ENCODE data around the gene ZNG1A. TPM values are rescaled to one million over a fixed set of nuclear protein-coding genes. Genes with fewer than 3 reads are reported as not detected.
"Not testable (repeated sequence)": the region's sequence is repeated elsewhere in the genome, so short reads cannot be mapped to it uniquely, and the experiment has no call there.

Gene ZNG1A
- total RNA-seq, 3 donors from 2014 or later, result 32.3 to 70.1 (median 36.4) TPM

GRCh38 chr9:214648-215493, 36.0 kb upstream of the ZNG1A start, which contains the start of gene DOCK8:
Gene DOCK8, plus strand, starts transcription at chr9:214865. Its CDS starts 112 bp downstream, at chr9:214977.
- H3K4me1 ChIP-seq, result peaks cover 0 to 3% of the 10 kb centered on the region in 2 donors
- peak; percentile 52 to 70 for DNase-seq (ENCODE audit: low spot score in 2 of 2)
- H3K9me3 ChIP-seq, result no peaks in the 10 kb centered on the region
- peak within 1 kb of the TSS; percentile 55 to 81 (median 79) for H3K4me3 ChIP-seq
- H3K27me3 ChIP-seq, result no peaks in the 10 kb centered on the region
- H3K36me3 ChIP-seq, result no peaks in the 10 kb centered on the region
- peak within 1 kb of the TSS; percentile 86 to 93 for H3K27ac ChIP-seq
- TF ChIP-seq POLR2AphosphoS5 (IDR thresholded peaks at IDR 0.05), result peak in 2 of 3 donors; percentile 13 to 66
- TF ChIP-seq POLR2A (IDR thresholded peaks at IDR 0.05), result no peak
- TF ChIP-seq CTCF (IDR thresholded peaks at IDR 0.05), result peak in 1 of 3 donors; percentile 45
- intact Hi-C loops (cut with DNase I; ENCODE audit: low total_unique reads), result no loop called here

GRCh38 chr9:214351-214647, 35.4 kb upstream of the ZNG1A start:
- no peaks in the 10 kb centered on the region for H3K9me3 ChIP-seq
- intact Hi-C loops (cut with DNase I; ENCODE audit: low total_unique reads), result no loop called here
- peak overlapping the region; percentile 86 to 93 for H3K27ac ChIP-seq
- H3K36me3 ChIP-seq, result no peaks in the 10 kb centered on the region
- no peak for DNase-seq (ENCODE audit: low spot score in 2 of 2)
- no peak for TF ChIP-seq POLR2A (IDR thresholded peaks at IDR 0.05)
- no peak for TF ChIP-seq CTCF (IDR thresholded peaks at IDR 0.05)
- no peak for TF ChIP-seq POLR2AphosphoS5 (IDR thresholded peaks at IDR 0.05)
- peak overlapping the region; percentile 55 to 81 (median 79) for H3K4me3 ChIP-seq
- peaks cover 0 to 3% of the 10 kb centered on the region in 2 donors for H3K4me1 ChIP-seq
- H3K27me3 ChIP-seq, result no peaks in the 10 kb centered on the region

- H3K4me1 ChIP-seq; intact Hi-C loops (cut with DNase I; ENCODE audit: low total_unique reads); H3K27me3 ChIP-seq; H3K36me3 ChIP-seq; H3K9me3 ChIP-seq; DNase-seq (ENCODE audit: low spot score in 2 of 2): not testable (repeated sequence)
- peak overlapping the region; percentile 86 to 93 for H3K27ac ChIP-seq
- H3K4me3 ChIP-seq, result peak overlapping the region; percentile 55 to 81 (median 79)
These were observed 35.0 kb upstream of the ZNG1A start for GRCh38 chr9:213901-214300.

GRCh38 chr9:212297-212696, 33.4 kb upstream of the ZNG1A start:
- Histone ChIP-seq H3K27me3 (no peaks in the 10 kb centered on the region), H3K27ac (peak overlapping the region; percentile 62 to 85), H3K9me3 (no peaks in the 10 kb centered on the region), H3K4me1 (peaks cover 0 to 2% of the 10 kb centered on the region in 2 donors), H3K4me3 (no peak overlapping the region), H3K36me3 (no peaks in the 10 kb centered on the region)
- intact Hi-C loops (cut with DNase I; ENCODE audit: low total_unique reads), result no loop called here
- DNase-seq (ENCODE audit: low spot score in 2 of 2), result no peak
- no peak for TF ChIP-seq CTCF (IDR thresholded peaks at IDR 0.05)
- TF ChIP-seq POLR2AphosphoS5 (IDR thresholded peaks at IDR 0.05), result no peak
- no peak for TF ChIP-seq POLR2A (IDR thresholded peaks at IDR 0.05)

GRCh38 chr9:211557-211956, 32.7 kb upstream of the ZNG1A start:
- TF ChIP-seq POLR2A (IDR thresholded peaks at IDR 0.05) (no peak), POLR2AphosphoS5 (IDR thresholded peaks at IDR 0.05) (peak in 1 of 3 donors; percentile 13), CTCF (IDR thresholded peaks at IDR 0.05) (no peak)
- Histone ChIP-seq H3K4me3 (no peak overlapping the region), H3K4me1 (no peaks in the 10 kb centered on the region), H3K27me3 (no peaks in the 10 kb centered on the region), H3K36me3 (no peaks in the 10 kb centered on the region), H3K27ac (peak overlapping the region; percentile 62 to 85), H3K9me3 (no peaks in the 10 kb centered on the region)
- DNase-seq (ENCODE audit: low spot score in 2 of 2), result no peak
- intact Hi-C loops (cut with DNase I; ENCODE audit: low total_unique reads), result no loop called here
